HG03520 (cell line): ENCODE results near the gene WHRN.
A peak's percentile ranks its signal among the peaks of the same experiment; 100 is the strongest.

ENCODE experiments used
- ATAC-seq: cut with Tn5 transposase; IDR thresholded peaks from one replicate; pipeline ENCODE4 v1.9.1; 2021; ENCODE audit warnings: mild to moderate bottlenecking, moderate library complexity; ENCODE audit not compliant: unreplicated experiment

The WHRN gene

DNA sequence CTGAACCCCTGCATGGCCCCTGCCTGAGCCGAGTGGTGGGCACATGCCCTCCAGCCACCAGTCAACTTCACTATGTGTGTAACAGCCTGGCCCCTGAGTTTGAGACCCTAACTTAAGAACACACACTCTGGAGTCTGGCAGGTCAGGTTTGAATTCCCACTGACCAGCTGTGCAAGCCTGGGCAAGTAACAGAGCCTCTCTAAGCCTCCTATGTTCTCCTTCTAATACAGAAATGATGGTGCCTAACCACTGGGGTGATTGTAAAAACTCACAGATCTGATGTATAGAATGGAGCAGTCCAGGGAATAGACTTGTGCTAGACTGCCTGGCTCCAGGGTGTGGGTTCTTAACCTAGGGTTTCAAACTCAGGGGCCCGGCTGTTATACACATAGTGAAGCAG, 100.7 kb downstream of the WHRN start:
- no peak for ATAC-seq

DNA sequence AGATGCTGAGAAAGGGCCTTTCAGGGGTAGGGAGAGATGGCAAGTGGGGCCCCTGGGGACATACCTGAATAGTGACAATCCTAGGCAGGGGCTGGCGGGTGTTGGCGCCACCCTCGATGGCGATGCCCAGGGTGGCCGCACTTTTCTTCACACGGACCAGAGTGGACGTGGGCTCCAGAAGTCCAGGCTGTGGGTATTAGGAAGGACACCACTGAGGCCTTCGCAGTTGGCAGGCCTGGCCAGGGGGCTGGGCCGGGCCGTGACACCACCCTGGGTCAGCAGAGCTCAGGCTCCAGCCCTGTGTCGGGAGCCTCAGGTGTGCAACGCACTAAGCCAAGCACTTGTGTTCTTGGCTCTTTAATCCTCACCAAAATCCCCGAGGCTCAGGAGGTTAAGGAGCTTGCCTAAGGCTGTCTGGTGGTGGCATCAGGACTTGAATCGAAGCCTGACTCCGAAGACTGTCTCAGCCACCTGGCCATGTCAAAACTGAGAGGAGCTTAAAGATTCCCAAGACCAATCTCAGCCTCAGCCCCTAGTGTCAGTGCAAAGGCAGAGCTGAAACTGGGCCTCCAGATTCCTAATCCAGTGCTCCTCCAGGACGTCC, 102.0 kb downstream of the WHRN start:
- ATAC-seq = no peak

DNA sequence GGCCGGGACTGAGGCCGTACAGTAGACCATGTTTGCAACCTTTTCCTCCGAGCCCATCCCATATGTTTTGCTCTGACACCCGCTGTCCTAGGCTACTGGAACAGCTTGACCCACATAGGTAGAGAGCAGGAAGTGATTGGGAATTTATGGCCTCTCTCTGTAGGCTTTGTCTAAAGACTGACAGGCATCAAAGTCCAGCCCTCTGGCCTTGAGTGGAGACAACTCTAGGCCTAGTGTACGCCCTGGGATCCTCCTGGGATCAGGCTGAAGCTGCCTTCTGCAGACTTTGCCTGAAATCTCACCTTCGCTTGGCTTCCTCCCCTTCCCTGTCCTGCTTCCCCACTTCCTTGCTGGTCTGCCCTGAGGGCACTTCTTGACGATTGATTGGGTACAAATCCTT, 103.9 kb downstream of the WHRN start:
- ATAC-seq = no peak

DNA sequence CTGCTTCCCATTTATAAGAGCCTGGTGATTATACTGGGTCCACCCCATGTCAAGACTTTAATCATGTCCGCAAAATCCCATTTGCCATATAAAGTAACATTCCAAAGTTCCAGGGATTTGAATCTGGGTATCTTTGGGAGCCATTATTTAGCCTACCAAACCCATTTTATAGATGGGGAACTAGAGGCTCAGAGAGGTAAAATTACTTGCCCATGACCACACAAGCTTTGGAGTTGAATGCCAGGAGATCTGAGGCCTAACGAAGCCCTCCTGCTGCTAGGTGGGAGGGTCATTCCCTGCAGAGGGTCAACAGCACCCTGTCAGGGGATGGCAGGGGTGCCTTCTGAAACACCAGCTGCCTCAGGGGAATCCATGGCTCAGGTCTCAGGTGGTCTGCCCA, 104.5 kb downstream of the WHRN start:
- no peak for ATAC-seq

DNA sequence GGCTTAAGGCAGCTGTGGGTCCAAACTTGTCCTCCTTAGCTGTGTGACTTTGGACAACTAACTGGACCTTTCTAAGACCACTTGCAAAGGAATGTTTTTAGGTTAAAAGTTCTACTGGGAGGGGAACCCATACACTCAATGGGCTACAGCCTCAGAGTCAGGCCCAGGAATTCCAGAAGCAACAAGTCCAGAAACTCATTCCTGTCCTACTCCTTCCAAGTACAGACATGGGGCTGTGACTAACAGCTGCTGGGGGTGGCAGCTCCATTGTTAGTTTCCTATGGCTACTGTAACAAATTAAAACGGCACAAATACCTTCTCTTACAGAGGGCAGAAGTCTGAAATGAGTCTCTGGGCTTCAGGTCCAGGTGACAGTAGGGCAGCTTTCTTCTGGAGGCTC, 105.1 kb downstream of the WHRN start:
- no peak for ATAC-seq

DNA sequence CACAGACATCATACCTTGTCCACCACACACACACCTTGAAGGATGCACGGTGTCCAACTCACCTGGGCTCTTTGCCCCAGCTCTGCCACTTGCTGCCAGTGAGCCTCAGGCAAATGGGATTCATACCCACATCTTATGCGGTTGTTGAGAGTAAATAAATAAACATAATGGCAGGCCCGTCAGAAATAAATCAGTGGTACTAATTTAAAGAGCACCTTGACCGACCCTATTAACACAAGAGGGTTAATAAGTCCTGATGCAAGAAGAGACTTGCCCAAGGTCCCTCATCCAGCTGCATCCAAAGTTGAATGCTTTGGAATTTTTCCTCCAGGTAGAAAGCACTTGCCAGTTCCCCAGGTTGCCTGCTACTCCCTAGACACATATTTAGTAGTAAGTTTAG, 105.9 kb downstream of the WHRN start:
- no peak for ATAC-seq

DNA sequence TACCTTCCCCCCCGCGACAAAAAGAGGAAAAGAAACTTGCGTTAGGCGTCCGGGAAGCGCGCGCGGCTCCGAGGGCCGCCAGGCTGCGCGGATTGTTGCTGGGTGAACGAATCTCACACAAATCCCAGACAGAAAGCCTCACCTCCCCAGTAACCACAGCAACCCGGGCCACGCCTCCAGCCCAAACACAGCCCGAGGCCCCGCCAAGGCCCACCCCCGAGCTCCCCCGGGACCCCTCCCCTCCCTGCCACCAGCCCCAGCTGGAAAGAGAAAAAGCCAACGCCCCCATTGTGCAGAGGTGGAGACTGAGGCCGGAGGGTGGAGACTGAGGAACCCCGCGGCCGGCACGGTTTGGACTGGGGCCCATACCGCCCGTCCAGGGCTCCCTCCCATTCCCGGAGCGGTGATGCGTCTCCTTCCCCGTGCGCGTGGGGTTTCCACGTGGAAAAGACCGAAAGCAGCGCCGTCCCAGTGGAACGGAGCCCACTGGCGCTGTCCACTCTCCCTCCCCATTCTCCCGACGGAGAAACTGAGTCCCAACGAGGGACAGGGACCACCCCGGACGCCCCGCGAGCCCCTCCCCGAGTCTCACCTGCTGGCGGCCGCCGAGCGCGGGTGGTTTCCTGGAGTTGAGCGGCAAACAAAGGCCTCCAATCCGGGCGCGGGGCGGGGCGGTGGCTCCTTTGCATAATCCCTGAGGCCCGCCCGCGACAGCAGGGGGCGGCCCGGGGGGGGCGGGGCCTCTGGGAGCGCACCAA, 107.2 kb downstream of the WHRN start:
- peak; percentile 66 for ATAC-seq

DNA sequence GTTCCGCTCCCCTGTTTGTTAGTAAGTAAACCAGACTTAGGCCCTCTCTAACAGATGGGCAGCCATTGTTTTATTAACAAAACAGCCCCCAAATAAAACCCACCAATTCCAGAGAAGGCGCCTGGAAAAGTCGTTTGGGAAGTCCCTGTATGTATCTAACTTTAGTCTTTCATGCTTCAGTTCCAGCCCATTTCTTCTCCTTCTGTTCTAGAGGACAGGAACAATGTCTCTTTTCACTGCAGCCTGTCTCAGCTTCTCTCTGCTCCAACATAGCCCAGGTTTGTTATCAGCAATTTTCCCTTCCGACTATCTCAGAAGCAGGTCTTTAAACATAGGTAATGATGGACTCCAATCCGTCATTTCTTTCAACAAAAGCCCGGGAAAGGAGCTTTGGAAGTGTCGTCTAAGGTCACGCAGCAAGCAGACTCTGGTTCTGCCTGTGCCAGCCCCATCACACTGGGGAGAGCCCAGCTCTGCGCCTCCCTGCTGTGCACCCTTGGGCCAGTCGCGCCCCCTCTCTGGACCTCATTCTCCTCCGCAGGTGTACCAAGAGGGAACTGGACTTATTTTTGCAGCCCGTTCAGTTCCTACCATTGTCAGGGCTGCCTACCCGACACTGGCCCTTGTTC, 107.9 kb downstream of the WHRN start:
- ATAC-seq = no peak

DNA sequence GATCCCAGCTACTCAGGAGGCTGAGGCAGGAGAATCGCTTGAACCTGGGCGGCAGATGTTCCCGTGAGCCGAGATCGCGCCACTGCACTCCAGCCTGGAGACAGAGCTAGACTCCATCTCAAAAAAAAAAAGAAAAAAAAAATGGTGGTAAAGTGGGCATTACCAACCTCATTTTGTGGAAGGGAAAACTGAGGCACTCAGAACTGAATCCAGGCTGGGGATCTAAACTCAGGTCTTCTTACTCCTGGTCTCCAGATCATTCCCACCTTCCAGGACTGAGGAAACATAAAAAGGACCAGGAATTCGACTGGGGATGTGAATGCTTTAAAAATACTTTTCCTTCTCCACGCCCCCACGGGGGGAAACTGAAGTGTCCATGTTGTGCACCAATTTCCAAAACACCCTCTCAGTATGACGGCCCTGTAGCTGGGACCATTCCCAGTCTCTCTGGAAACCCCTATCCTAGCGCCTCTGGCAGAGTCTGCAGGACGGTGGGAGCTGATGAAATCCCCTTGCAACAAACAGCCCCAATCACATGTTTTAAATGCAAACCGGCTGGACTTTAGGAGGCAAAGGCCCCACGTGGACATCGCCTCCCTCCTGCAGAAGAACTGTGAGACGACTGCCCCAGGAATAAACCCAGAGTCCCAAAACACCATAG, 108.6 kb downstream of the WHRN start:
- ATAC-seq = no peak

DNA sequence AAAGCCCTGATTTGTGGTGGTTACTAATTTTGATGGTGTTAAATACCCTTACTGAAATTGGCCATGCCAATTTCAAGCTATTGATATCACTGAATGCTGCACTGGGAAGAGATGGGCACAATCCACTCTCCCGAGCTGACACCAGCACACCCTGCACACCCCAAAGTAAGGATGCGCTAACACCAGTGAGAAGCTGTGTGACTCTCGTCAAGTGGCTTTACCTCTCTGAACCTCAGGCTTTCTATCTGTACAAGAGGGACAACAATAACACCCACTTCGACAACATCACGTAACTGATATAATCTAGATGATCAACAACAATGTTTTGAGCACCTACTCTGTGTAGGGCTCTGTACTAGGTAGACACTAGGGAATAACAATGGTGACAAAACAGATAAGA, 109.5 kb downstream of the WHRN start:
- no peak for ATAC-seq

DNA sequence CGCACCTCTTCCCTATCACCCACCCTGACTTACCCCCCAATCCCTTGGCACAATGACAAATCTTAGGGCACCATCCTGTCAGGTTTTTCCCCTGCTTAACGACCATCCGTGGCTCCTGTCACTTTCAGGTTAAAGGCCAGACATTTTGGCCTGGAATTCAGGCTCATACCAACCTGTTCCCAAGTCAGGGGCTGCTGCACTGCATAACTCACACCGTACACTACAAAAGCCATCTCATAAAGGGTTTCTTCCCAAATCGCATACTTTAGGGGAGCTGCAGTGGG, 110.0 kb downstream of the WHRN start:
- ATAC-seq = no peak

DNA sequence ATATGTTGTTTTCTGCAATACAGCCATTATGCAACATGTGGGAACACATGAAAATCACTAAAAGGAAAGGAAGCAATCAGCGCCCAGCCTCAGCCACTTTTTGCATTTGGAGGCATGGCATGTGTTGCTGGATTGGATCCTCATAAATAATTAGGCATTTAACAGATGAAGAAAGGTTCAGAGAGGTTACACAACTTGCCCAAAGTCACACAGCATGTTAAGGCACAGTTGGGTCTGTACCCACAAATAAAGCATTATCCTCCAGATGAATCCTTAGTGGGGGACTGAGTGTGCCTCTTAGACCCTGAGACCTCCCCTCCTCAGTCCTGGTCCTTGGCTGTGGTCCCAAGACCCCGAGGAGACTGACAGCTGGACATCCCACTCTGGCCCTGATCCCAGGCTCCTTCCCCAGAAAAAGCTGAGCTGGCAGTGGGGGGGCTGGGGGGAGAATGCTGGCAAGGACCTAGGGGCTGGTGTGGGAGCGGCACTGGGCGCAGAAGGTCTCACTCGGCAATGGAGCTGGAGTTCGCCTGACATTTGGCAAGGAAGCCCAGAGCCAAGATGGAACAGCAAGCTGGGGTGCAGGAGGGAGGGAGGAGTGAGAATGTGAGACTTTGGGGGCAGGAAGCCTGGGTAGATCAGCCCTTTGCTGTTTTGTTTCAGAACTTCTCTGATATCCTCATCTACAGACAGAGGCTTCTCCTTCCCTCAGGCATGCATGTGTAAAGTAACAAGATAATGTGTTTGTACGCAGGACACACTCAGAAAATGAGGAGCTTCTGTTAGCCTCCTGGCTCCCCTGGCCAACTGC, 110.5 kb downstream of the WHRN start:
- ATAC-seq = no peak

DNA sequence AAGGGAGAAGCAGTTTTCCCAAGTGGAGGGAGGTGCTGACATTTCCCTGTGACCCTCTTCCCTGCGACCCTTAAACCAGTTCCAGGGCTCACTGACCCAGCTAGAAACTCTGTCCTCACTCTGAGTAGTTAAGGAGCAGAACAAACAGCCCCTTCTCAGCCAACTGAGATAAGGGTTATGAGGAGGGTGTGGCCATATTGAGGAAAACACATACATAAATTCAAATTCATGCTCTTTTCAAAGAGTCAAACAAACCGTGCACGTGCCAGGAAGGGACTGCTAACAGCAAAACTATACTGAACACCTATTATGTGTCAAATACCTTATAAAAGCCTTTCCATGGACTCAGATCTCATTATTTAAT, 112.5 kb downstream of the WHRN start:
- no peak for ATAC-seq

DNA sequence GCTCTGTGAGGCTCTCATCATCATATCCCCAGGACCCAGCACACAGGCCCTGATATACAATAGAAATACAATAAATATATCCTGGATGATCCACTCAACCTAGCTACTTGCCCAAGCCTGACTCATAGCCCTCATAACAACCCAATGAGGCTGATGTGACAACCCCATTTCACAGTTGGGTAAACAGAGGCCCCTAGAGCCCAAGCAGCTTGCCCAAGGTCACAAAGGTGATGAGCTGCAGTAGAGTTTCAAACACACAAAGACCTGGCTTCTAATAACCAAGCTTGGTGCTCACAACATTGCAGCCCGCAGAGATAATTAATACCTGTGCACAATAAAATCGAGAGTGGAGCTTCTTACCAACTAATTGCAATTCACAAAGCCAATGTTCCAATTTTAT, 114.3 kb downstream of the WHRN start:
- ATAC-seq = no peak

DNA sequence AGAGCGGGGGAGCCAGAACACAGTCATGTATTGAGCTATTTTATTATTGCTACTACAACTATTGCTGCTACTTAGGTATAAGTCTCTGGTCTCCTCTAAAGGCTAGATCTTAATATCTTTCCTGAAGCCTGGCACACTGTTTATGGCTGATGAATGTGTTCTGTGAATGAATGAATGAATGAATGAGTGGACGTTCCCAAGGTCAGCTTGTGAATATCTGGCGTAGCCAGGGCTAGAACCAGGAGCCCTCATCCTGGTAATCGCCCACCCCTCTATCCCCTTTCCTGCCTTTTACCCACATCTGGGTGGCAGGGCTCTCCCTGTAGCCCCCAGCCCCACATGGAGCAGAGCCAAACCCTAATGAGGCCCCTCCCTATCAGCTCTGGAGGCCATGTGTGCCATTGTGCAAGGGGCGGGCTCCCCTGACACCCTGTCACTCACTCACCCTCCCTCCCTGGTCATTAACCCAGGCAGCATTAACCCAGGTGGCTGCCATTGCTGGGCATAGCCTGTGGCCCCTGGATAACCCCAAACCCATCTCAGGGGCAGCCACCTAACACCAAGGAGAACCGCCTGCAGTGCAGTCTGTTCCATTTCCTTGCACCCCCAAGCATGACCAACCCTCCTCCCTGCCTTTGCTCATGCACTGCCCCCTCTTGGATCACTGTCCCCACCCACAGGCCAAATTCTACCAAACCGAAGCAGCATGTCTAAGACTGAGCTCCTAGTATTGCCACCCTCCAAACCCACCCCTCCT, 115.5 kb downstream of the WHRN start:
- ATAC-seq = no peak

DNA sequence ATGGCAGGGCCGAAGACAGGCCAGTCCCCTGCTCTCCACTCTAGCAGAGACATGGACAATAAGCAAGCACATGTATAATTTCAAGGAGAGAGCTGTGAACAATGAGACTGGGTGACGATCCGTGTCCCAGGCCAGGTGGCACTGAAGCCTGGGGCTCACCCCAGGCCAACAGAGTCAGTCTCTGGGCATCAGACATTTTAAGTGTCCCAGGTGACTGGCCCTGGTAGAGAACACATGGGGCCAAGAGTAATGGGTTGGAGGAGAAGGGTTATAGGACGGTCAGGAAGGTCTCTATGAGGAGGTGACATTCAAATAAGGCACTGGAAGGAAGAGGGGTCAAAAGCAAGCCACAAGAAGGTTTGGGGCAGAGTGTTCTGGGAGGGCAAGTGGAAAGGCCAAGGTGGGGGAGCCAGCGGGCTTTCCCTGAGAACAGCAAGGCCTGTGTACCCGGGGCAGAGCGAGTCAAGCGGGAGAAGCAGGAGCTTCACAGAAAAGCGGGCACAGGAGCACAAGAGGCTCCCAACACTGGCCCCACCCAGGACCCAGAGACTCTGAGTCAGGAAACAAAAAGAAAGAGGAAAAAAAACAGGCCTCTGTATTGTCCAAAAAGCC, 116.4 kb downstream of the WHRN start:
- ATAC-seq = no peak

DNA sequence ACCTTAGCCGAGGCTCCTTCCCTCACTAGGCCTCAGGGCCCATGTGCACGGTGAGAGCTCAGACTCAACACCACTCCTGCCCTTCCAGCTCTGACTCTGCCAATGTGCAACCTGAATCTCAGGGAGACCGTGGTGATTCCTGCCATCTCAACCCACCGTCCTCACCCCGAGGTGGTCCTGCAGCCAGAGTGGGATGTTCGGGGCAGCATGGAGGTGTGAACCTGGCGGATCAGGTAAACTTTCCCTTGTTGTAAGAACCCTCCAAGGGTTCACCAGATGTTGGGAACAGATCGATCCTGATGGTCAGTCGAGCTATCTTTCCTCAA, 117.0 kb downstream of the WHRN start:
- no peak for ATAC-seq

DNA sequence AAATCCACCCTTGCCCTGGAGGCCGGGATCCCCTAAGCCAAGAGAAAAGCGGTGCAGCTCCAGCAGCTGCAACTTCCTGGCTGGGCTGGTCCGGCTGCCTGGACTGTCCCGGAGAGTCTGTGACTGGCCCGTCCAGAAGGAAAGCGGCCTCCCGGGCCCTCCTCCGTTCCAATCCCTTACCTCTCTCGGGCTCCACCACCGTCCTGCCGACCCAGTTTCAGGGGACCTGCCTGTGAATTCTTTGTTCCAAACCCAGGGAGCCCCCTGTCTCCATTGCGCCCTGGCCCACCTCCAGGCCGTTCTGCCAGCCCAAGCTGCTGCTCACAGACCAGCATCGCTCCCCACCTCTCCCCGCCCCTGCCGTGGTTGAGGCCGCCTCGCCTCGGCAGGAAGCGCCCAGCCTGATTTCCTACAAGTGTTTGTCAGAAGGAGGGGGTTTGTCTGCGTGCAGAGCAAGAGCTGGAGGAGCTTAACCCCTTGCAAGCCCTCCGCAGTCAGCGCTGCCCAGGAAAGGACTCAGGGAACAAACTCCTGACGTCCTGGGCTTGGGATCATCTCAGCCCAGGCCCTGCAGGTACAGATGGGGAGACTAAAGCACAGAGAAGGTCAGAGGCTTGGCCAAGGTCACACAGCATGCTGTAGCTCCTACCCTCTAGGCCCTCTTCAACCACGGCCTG, 117.5 kb downstream of the WHRN start, which contains the start of gene AKNA:
AKNA (minus strand) TSS at position 303 of the 677 bp plus-strand sequence. CDS start 6,649 bp downstream, outside the sequence.
- ATAC-seq = peak; percentile 21

DNA sequence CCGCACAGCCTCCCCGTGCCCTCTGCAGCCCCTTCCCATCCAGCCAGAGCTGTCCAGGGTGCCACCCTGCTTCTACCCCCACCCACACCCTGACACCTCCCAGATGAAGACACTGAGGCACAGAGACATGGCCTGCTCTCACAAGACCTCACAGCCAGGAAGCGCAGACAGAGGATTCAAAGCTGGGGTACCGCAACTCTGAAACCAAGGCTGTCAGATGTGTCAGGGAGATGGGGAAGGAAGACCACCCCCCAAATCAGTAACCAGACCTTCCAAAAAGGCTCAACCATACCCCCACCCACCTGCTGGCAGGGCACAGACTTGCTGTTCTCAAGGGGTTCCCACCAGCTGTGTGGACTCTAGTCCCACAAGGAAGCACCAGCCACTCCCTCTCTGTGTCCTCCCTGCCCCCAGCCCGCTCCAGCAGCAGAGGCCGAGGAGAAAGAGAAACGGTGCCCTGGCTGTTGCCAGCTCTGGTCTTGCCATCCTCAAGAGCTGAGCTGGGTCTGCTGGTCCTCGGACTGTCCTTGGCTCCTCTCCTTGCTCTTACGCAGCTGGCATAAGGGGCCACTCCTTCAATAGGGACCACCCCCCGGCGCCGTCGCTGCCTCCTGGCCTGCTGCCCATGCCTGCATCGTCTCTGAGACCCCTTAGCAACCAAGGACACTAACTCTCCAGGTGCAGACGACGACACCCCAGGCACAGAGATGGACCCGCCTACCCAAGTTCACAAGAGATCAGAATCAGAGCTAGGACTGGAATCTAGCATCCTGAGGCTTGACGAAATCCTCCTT, 118.2 kb downstream of the WHRN start:
- ATAC-seq = no peak
